ENCODE data around the gene MYORG. TPM values are rescaled to one million over a fixed set of nuclear protein-coding genes. Genes with fewer than 3 reads are reported as not detected.
A peak's percentile ranks its signal among the peaks of the same experiment; 100 is the strongest.
"Not testable (repeated sequence)": the region's sequence is repeated elsewhere in the genome, so short reads cannot be mapped to it uniquely, and the experiment has no call there.

Gene MYORG
- total RNA-seq, 4 donors from 2014 or later = 42.0 to 113 (median 66.3) TPM

DNA sequence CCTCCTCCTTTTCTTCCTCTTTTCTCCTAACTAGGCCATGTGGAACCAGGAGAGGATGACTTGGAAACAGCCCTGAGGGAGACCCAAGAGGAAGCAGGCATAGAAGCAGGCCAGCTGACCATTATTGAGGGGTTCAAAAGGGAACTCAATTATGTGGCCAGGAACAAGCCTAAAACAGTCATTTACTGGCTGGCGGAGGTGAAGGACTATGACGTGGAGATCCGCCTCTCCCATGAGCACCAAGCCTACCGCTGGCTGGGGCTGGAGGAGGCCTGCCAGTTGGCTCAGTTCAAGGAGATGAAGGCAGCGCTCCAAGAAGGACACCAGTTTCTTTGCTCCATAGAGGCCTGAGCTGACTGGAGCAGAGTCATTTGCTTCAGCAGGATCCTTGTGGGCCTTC is 33.6 kb downstream of the MYORG start:
- intact Hi-C loops (cut with DNase I; ENCODE audit: low total_unique reads) = no loop called here
- Histone ChIP-seq H3K27ac (peak overlapping the region; percentile 73 to 86 (median 76)), H3K36me3 (peaks cover 0 to 13% (median 6%) of the 10 kb centered on the region in 4 donors), H3K4me1 (peaks cover 3 to 51% (median 17%) of the 10 kb centered on the region in 4 donors), H3K27me3 (no peaks in the 10 kb centered on the region), H3K9me3 (no peaks in the 10 kb centered on the region), H3K4me3 (no peak overlapping the region)
- WGBS, 2 donors (ENCODE audit: low coverage in 1 of 2) = 40 to 83% methylated on average over 1 to 5 of the region's 5 CpGs
- TF ChIP-seq EP300 (IDR thresholded peaks at IDR 0.05; ENCODE audit: low read depth) = peak; percentile 44
- no peak for TF ChIP-seq POLR2AphosphoS5 (IDR thresholded peaks at IDR 0.05)
- no peak for TF ChIP-seq POLR2A (IDR thresholded peaks at IDR 0.05)
- DNase-seq = peak; percentile 47
- in situ Hi-C loops (cut with MboI; ENCODE audit: low pct_ligation_motif_present in 1 of 4, low pct_unique_long_range_greater_than_20kb in 1 of 4, low sequenced_read_pairs in 3 of 4) = no loop called here

DNA sequence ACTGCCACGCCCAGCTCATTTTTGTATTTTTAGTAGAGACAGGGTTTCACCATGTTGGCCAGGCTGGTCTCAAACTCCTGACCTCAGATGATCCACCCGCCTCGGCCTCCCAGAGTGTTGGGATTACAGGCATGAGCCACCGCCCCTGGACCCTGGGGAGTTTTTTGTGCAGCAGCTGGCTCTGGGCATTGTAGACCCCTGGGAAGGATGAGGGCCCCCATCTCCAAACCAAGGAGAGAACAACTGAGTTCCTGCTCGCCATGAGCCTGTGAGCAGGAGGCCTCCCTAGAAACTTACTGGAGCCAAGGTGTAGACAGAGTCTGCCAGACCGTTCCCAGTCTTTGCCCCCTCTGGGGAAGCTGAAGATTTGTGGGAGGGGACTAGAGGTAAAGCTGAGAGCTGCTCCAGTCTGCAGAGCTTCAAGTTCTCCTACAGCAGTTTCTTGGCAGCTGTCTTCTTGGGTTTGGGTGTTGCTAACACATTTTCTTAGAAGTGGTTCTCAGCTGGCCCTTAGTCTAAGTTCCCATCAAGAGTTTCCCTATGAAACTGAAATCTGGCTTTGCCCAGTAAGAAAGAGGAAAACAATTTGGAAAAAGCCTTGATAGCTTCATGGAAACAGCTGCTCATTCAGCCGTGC is 34.9 kb downstream of the MYORG start:
- Histone ChIP-seq H3K4me1 (peaks cover 3 to 48% (median 17%) of the 10 kb centered on the region in 4 donors), H3K9me3 (no peaks in the 10 kb centered on the region), H3K36me3 (peaks cover 0 to 13% (median 6%) of the 10 kb centered on the region in 4 donors), H3K27me3 (no peaks in the 10 kb centered on the region), H3K4me3 (no peak overlapping the region), H3K27ac (peak overlapping the region; percentile 73 to 86 (median 76))
- 40 to 78% methylated on average over 1 to 7 of the region's 7 CpGs for WGBS, 2 donors (ENCODE audit: low coverage in 1 of 2)
- intact Hi-C loops (cut with DNase I; ENCODE audit: low total_unique reads) = no loop called here
- no peak for DNase-seq
- in situ Hi-C loops (cut with MboI; ENCODE audit: low pct_ligation_motif_present in 1 of 4, low pct_unique_long_range_greater_than_20kb in 1 of 4, low sequenced_read_pairs in 3 of 4) = no loop called here
- TF ChIP-seq POLR2AphosphoS5 (IDR thresholded peaks at IDR 0.05) (no peak), EP300 (IDR thresholded peaks at IDR 0.05; ENCODE audit: low read depth) (no peak), POLR2A (IDR thresholded peaks at IDR 0.05) (no peak)
- TF ChIP-seq, protein P1, sequence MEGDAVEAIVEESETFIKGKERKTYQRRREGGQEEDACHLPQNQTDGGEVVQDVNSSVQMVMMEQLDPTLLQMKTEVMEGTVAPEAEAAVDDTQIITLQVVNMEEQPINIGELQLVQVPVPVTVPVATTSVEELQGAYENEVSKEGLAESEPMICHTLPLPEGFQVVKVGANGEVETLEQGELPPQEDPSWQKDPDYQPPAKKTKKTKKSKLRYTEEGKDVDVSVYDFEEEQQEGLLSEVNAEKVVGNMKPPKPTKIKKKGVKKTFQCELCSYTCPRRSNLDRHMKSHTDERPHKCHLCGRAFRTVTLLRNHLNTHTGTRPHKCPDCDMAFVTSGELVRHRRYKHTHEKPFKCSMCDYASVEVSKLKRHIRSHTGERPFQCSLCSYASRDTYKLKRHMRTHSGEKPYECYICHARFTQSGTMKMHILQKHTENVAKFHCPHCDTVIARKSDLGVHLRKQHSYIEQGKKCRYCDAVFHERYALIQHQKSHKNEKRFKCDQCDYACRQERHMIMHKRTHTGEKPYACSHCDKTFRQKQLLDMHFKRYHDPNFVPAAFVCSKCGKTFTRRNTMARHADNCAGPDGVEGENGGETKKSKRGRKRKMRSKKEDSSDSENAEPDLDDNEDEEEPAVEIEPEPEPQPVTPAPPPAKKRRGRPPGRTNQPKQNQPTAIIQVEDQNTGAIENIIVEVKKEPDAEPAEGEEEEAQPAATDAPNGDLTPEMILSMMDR (IDR thresholded peaks at IDR 0.05) = no peak

DNA sequence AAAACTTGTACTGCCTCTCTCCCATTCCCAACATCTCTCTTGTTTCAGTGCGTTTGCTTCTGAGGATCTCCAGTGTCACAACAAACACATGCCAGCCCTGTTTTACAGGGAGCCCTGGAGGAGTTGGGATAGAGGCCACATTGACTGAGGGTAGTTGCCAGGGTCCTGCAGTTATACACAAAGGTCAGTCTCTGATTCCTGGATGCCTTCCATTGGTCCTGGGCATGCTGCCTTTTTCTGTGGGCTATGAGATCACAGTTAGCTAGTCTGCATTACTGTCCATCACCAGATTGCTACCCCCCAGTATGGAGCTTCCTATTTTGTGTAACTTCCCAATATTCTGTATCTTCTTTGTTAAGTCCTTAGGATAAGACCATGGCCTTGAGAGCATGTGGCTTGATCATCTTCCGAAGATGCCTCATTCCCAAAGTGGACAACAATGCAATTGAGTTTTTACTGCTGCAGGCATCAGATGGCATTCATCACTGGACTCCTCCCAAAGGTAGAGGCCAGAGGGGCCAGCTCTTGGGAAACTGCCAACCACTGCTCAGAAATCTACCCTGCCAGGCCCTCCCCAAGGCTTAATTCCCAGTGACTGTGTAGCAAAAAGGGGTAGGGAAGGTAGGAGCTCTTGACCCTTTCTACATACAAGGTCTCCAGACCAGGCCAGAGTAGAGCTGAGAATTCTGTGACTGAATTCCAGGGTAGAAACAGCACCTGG is 37.9 kb downstream of the MYORG start:
- WGBS, 2 donors (ENCODE audit: low coverage in 1 of 2) = 81% methylated on average over 2 of the region's 2 CpGs; no CpG with 5 or more reads in 1 of the 2 donors
- no peak for TF ChIP-seq EP300 (IDR thresholded peaks at IDR 0.05; ENCODE audit: low read depth)
- no peak for TF ChIP-seq POLR2A (IDR thresholded peaks at IDR 0.05)
- no peak for TF ChIP-seq POLR2AphosphoS5 (IDR thresholded peaks at IDR 0.05)
- Histone ChIP-seq H3K4me3 (no peak overlapping the region), H3K9me3 (no peaks in the 10 kb centered on the region), H3K27ac (peak overlapping the region in 1 of 4 donors; percentile 22), H3K27me3 (no peaks in the 10 kb centered on the region), H3K4me1 (peaks cover 3 to 28% (median 11%) of the 10 kb centered on the region in 4 donors), H3K36me3 (peaks cover 0 to 13% (median 6%) of the 10 kb centered on the region in 4 donors)
- DNase-seq = no peak
- intact Hi-C loops (cut with DNase I; ENCODE audit: low total_unique reads) (loop anchor here (10.0 kb wide), 1 partner anchor 256 kb away; no protein-coding TSS in a partner anchor), in situ Hi-C loops (cut with MboI; ENCODE audit: low pct_ligation_motif_present in 1 of 4, low pct_unique_long_range_greater_than_20kb in 1 of 4, low sequenced_read_pairs in 3 of 4) (loop anchor here in 1 of 4 donors (10.0 kb wide), 1 partner anchor 46 kb away; no protein-coding TSS in a partner anchor)

DNA sequence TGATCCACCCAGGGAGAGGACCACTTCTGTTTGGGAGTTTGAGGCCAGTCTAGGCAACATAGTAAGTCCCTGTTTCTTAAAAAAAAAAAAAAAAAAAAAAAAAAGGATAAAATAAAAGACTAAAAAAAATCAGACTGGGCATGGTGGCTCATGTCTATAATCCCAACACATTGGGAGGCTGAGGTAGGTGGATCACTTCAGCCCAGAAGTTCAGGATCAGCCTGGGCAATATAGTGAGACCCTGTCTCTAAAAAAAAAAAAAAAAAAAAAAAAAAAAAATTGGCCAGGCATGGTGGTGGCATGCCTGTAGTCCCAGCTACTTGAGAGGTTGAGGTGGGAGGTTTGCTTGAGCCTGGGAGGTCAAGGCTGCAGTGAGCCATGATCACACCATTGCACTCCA is 38.6 kb downstream of the MYORG start:
- H3K36me3 ChIP-seq = peaks cover 0 to 12% (median 5%) of the 10 kb centered on the region in 4 donors
- H3K27ac ChIP-seq = peak overlapping the region in 1 of 4 donors; percentile 22
- H3K27me3 ChIP-seq, DNase-seq, H3K9me3 ChIP-seq, H3K4me3 ChIP-seq: not testable (repeated sequence)
- peaks cover 3 to 21% (median 8%) of the 10 kb centered on the region in 4 donors for H3K4me1 ChIP-seq
- in situ Hi-C loops (cut with MboI; ENCODE audit: low pct_ligation_motif_present in 1 of 4, low pct_unique_long_range_greater_than_20kb in 1 of 4, low sequenced_read_pairs in 3 of 4) = loop anchor here in 1 of 4 donors (10.0 kb wide), 1 partner anchor 47 kb away; no protein-coding TSS in a partner anchor
- intact Hi-C loops (cut with DNase I; ENCODE audit: low total_unique reads) = loop anchor here (10.0 kb wide), 1 partner anchor 257 kb away; no protein-coding TSS in a partner anchor

DNA sequence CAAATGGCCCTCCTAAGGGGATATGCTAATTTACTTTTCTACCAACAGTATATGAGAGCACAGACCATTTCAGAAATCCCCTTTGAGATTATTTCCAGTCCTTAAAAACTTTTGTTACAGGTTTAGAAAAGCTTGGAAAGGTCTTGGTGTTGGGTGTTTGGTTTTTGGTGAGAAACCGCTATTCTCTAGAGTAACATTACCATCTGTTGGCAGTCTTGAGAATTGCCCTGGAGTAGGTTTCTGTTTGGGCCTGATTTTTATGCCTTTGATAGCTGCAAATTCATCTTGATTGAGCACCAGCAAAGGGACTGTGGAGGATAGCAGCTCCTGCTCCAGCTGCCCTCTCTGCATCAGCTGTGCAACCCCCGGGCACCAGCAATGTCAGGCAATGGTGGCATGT is 39.3 kb downstream of the MYORG start:
- no peak overlapping the region for H3K27ac ChIP-seq
- TF ChIP-seq, protein P1 (IDR thresholded peaks at IDR 0.05) = no peak
- TF ChIP-seq EP300 (IDR thresholded peaks at IDR 0.05; ENCODE audit: low read depth) = no peak
- no peak for TF ChIP-seq POLR2AphosphoS5 (IDR thresholded peaks at IDR 0.05)
- TF ChIP-seq POLR2A (IDR thresholded peaks at IDR 0.05) = no peak
- H3K9me3 ChIP-seq = no peaks in the 10 kb centered on the region
- peaks cover 2 to 14% (median 3%) of the 10 kb centered on the region in 4 donors for H3K4me1 ChIP-seq
- peaks cover 0 to 12% (median 5%) of the 10 kb centered on the region in 4 donors for H3K36me3 ChIP-seq
- WGBS, 2 donors (ENCODE audit: low coverage in 1 of 2) = 93 to 100% methylated on average over 1 to 2 of the region's 2 CpGs
- H3K4me3 ChIP-seq = no peak overlapping the region
- no peak for DNase-seq
- intact Hi-C loops (cut with DNase I; ENCODE audit: low total_unique reads) (loop anchor here (10.0 kb wide), 1 partner anchor 257 kb away; no protein-coding TSS in a partner anchor), in situ Hi-C loops (cut with MboI; ENCODE audit: low pct_ligation_motif_present in 1 of 4, low pct_unique_long_range_greater_than_20kb in 1 of 4, low sequenced_read_pairs in 3 of 4) (loop anchor here in 1 of 4 donors (10.0 kb wide), 1 partner anchor 47 kb away; no protein-coding TSS in a partner anchor)
- no peaks in the 10 kb centered on the region for H3K27me3 ChIP-seq

Data from transverse colon (tissue), 4 donors.